HCT116 (cell line): ENCODE data around the gene TMIGD3.

Source experiments
- CTCF ChIP-seq, 3 experiments: fragments of 200-600 bp in 1 of 3; sonication (generic) in 1 of 3; IDR thresholded peaks in 2 of 3; conservative IDR thresholded peaks in 1 of 3; 2 replicates each; pipeline ENCODE4 v1.5.1; 2012 to 2017; ENCODE audit warnings: low read depth in 2 of 3, low read length in 2 of 3, antibody characterized with exemption in 1 of 3, borderline replicate concordance in 1 of 3, control low read depth in 1 of 3, mild to moderate bottlenecking in 1 of 3, mixed read lengths in 1 of 3, mixed run types in 1 of 3, moderate library complexity in 1 of 3; ENCODE audit not compliant: insufficient read depth in 1 of 3
- EGR1 ChIP-seq: IDR thresholded peaks from 2 replicates; pipeline ENCODE4 v1.6.1; 2012; ENCODE audit warnings: low read depth
- JUND ChIP-seq: IDR thresholded peaks from 2 replicates; pipeline ENCODE4 v1.6.1; 2012
- POLR2A ChIP-seq: IDR thresholded peaks from 2 replicates; pipeline ENCODE4 v1.7.0; 2011; ENCODE audit warnings: borderline replicate concordance; ENCODE audit not compliant: insufficient read depth, insufficient read length; ENCODE audit errors: extremely low read depth
- POLR2AphosphoS5 ChIP-seq: IDR thresholded peaks from 2 replicates; pipeline ENCODE4 v1.6.1; 2011; ENCODE audit warnings: mild to moderate bottlenecking, low read depth, low read length, moderate library complexity
- RAD21 ChIP-seq: IDR thresholded peaks from 2 replicates; pipeline ENCODE4 v1.6.1; 2012; ENCODE audit warnings: low read depth, mild to moderate bottlenecking
- REST ChIP-seq: IDR thresholded peaks from 2 replicates; pipeline ENCODE4 v1.6.1; 2012; ENCODE audit warnings: low read depth
- SIN3A ChIP-seq: IDR thresholded peaks from 2 replicates; pipeline ENCODE4 v1.6.1; 2012; ENCODE audit warnings: low read depth
- SP1 ChIP-seq: IDR thresholded peaks from 2 replicates; pipeline ENCODE4 v1.6.1; 2012; ENCODE audit warnings: low read depth
- TF ChIP-seq, protein P1 (sequence below): IDR thresholded peaks from 2 replicates; pipeline ENCODE4 v1.6.1; 2011; ENCODE audit warnings: mild to moderate bottlenecking, low read length, moderate library complexity; ENCODE audit not compliant: insufficient replicate concordance; ENCODE audit errors: extremely low read depth

DNA sequence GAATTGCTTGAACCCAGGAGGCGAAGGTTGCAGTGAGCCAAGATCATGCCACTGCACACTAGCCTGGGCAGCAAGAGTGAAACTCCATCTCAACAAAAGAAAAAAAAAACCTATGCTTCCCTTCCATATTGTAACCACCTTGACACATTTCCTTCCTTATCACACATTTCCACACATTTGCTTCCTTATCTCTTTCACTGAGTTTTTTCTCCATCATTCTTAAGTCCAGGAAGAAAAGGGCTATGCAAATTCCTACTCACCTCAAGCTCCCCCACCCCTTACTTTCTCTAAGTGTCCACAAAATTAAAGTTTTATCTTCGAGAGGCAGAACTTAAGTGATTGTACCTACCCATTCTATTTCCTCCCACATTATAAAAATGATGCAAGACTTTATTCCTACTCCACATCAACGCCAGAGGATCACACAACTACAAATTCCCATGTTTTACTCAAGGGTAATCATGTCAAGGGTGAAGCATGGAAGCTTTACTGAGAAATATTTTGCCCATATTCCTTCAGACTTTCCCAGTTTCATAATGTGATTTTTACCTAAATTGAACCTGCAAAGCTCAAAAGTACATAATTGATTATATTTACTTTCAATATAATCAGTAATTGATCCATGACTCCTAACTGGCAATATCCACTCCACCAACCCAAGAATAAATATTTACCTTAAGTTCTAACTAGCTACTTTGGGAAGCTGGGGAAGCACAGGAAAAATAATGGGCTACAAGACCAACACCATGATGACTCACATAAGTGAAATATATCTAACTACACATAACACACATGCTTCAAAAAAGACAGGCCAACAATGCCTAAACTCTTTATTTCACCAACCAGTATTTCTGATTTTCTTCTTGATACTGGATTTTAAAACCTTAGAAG lies 63.7 kb downstream of the TMIGD3 start:
- TF ChIP-seq SP1 = no peak
- TF ChIP-seq POLR2AphosphoS5 = no peak
- TF ChIP-seq REST = no peak
- TF ChIP-seq CTCF (IDR thresholded peaks at IDR 0.05 in 2 of 3, conservative IDR thresholded peaks at IDR 0.05 in 1 of 3; ENCODE audit: borderline replicate concordance in 1 of 3, insufficient read depth in 1 of 3, low read depth in 2 of 3, low read length in 2 of 3) = no peak
- TF ChIP-seq RAD21 = no peak
- TF ChIP-seq EGR1 = no peak
- TF ChIP-seq POLR2A = no peak
- TF ChIP-seq SIN3A = no peak
- TF ChIP-seq, protein P1, sequence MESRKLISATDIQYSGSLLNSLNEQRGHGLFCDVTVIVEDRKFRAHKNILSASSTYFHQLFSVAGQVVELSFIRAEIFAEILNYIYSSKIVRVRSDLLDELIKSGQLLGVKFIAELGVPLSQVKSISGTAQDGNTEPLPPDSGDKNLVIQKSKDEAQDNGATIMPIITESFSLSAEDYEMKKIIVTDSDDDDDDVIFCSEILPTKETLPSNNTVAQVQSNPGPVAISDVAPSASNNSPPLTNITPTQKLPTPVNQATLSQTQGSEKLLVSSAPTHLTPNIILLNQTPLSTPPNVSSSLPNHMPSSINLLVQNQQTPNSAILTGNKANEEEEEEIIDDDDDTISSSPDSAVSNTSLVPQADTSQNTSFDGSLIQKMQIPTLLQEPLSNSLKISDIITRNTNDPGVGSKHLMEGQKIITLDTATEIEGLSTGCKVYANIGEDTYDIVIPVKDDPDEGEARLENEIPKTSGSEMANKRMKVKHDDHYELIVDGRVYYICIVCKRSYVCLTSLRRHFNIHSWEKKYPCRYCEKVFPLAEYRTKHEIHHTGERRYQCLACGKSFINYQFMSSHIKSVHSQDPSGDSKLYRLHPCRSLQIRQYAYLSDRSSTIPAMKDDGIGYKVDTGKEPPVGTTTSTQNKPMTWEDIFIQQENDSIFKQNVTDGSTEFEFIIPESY = no peak
- TF ChIP-seq JUND = no peak
